GM19455 (cell line): Measurements from ENCODE around the gene RRBP1.
"Not testable (repeated sequence)": the region's sequence is repeated elsewhere in the genome, so short reads cannot be mapped to it uniquely, and the experiment has no call there.

Source experiments
- ATAC-seq: cut with Tn5 transposase; IDR thresholded peaks from one replicate; pipeline ENCODE4 v1.9.1; 2021; ENCODE audit not compliant: unreplicated experiment

RRBP1 gene

DNA sequence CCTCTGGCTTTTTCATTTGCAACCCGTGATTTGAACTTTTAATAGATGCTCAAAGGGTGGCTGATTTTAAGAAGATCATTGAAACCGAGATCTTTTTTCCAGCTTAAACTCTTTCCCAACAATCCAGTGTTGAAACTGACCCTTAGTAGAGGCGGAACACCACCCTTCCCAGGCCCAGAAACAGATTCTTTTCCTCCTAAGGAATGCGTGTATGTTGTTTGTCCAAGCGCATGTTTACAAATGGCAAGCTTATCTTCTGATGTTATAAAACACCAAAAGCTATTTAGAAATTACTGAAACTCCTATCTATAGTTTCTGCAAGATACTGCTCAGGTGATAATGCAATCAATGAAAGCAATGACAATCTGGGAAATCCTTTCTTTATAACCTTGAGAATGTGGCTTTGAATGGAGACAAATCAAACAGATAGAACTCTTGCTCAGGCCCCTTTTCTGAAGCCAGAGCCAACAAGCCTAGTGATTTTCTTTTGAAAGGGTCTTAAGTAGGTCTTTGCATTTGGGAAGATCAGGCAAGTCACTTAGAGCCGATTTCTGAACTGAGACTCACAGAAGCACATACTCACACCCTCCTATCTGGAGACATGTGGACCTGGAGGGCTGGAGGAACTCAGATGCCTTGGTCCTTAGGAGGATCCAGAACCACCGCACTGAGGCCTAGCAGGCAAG, 26.8 kb upstream of the RRBP1 start:
- ATAC-seq, result no peak

DNA sequence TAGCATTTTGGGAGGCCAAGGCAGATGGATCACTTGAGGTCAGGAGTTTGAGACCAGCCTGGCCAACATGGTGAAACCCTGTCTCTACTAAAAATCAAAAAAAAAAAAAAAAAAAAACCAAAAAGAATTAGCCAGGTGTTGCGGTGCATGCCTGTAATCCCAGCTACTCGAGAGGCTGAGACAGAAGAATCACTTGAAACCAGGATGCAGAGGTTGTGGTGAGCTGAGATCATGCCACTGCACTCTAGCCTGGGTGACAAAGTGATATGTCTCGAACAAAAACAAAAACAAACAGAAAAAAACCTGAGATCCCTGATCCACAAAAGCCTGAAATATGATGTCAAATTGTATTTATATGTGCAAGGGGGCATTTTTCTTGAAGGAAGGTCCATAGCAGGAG, 25.9 kb upstream of the RRBP1 start:
- not testable (repeated sequence) for ATAC-seq

DNA sequence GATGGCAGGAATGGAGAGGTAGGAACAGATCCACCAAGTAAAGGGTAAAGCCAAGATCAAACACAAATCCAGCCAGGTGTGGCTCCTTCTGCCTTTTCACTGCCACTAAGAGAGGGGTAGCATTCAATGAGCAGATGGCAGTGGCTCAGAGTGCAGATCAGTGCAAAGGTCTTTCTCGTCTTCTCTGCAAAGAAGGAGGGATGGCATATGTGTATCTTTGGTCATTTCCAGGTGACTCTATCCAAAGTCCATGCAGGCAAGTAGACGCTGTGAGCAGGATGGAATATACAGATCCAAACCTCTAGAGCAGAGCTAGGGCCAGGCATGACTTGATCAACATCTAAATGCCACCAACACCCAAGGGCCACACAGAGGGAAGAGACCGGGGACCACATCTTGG, 24.6 kb upstream of the RRBP1 start:
- ATAC-seq, result no peak

DNA sequence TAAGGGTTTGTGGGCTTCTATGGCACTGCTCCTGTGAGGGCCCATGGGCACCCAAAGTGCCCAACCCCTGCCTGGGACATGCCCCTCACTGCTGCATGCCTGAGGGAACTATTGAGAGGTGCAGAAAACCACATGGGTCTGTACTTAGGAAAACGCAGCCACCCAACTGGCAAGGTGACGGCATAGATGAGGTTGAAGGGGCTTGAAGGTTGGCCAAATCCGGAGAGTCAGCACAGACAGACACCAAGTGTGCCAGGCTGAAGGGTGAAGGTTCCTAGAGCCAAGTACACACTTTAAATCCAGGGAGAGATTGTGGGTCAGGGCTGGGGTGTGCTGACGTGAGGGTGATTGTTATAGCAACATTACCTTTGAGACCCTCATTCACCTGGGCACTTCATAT, 23.9 kb upstream of the RRBP1 start:
- ATAC-seq, result no peak

DNA sequence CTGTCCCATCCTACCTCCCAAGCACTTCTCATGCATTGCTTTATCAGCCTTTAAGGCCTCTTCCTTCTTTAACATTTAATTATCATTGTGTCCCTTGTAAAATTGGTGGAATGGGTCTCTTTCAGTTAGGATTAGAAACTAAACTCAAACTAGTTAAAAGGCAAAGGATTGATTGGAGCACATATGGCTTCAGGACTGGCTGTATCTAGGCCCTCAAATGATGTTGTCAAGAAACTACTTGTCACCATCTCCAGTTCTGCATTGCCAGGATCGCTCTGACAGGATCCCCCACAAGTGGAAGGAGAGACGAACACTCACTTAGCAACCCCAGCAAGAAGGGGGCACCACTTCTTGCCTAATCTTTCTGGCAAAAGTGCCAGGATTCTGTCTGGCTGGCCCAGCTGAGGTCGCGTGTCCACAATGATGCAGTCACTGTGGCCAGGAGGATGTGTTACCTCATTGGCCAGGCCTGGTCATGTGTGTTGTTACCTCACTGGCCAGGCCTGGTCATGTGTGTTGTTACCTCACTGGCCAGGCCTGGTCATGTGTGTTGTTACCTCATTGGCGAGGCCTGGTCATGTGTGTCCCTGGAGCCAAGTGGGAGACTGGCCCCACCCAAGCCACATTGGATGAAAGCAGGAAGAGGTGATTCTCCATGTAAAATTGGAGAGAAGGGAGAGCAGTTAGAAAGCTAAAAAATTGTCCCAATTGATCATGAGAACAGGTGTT, 22.7 kb upstream of the RRBP1 start:
- ATAC-seq, result no peak

DNA sequence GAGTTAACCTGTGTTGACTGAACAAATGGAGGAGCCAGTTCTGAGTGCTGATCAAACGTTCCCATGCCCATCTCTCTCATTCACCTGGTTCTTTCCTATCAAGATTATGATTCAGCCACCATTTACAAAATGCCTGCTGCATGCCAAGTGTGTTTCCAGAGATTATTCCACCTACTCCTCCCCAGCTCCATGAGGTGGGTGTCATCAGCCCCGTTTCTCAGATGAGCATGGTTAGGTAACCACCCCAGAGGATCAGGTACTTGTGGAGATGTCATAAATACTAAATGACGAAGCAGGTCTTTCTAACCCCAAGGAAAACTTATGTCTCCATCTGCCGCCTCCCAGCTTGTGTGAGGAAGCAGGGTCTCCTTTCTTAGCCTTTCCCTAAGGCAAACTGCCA, 19.8 kb upstream of the RRBP1 start:
- no peak for ATAC-seq

DNA sequence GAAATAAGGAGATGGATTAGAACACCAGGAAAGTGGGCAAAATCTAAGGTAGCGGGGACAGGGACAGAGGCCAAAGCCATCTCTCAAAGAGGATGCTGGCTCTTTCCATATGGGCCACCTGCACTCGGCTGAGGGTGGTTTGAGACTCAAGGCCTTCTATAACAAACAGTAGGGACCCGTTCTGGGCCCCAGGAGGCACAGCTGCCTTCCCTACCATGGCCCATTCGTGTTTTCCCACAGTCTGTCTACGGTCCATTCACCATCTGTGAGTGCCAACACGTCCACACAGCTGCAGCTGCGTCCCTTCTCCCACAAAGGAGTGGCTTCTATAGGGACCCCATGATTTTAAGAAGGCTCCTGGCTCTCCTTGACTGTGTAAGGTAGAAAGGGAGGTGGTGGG, 18.6 kb upstream of the RRBP1 start:
- no peak for ATAC-seq

DNA sequence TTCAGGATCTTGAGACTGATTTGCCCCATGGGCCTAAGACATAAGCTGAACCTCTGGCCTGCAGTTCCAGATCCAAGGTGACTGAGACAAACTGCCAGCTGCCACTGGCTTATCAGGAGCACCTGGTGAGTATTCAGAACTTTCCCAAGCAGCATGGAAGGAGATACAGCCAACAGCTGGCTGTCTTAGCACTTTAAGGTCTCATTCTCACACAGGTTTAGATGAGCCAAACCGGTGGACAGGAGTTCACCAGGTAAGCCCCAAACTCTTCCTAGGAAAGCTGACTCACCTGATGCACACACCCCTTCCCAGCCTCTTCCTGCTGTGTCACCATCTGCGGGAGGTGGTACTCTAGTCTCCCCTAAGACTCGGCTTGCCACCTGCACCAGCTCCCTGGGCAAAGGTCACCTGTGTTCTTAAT, 17.9 kb upstream of the RRBP1 start, which contains the start of gene BANF2:
Gene BANF2, plus strand, starts transcription at position 36 of the 421 bp plus-strand sequence. CDS start 25,060 bp downstream, outside the sequence.
- no peak for ATAC-seq

DNA sequence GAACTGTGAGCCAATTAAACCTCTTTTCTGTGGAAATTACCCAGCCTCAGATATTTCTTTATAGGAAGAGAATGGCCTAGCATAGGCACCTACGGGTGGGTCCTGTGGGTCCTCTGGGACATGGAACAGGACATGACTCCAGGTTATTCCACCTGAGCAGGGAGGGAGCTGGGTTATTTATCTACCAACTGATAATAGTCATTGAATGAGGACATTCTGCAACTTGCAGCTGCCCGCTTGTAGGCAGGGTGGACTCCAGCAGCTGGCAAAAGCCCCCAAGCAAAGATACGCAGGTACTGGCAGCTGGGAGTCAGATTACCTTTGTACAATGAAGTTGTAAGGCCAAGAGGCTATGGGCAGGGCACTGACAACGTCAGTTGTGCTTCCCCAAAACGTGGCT, 16.3 kb upstream of the RRBP1 start:
- no peak for ATAC-seq

DNA sequence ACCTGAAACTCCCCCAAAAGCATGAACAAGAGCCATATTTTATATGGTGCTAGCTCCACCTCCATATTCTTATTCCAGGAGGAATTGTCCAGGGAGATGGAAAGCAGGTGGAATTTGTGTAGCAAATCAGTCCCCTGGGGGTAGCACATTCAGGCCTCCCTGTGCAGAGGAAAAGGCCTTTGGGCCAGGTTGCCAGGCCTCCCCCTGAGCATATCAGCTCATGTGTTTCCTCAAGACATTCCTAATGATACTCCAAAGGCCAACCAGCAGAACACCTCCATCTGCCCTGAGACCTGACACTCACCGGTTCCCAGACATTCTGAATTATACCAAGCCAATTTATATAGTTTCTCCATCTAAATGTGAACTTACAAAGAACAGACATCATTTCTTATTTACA, 15.1 kb upstream of the RRBP1 start:
- ATAC-seq, result no peak

DNA sequence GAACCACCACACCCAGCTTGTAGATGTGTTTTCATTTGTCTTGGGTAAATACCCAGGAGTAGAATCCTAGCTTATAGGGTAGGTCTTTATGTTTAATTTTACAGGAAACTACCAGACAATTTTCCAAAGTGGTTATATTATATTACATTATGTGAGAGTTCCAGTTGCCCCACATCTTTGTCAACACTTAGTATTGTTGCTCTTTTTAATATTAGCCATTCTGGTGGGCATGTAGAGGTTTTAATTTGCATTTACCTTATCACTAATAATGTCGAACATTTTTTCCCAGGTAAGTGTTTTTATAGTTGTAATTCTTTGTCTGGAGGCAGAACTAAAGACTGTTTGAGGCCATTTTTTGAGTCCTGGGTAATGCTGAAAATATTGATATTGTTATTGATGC, 14.2 kb upstream of the RRBP1 start:
- no peak for ATAC-seq

DNA sequence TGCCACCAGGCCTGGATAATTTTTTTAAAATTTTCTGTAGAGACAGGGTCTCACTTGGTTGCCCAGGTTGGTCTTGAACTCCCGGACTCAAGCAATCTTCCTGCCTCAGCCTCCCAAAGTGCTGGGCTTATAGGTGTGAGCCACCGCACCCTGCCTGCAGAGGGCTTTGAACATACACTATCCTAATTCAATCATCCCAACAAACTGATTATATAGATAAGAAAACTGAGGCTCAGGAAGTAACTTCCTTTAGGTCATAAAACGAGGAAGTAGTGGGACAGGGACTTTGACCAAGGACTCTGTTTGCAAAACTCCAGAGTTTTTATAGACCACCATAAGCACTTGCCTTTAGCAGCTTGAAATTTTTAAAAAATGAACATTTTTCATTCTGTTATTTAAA, 12.7 kb upstream of the RRBP1 start:
- no peak for ATAC-seq

DNA sequence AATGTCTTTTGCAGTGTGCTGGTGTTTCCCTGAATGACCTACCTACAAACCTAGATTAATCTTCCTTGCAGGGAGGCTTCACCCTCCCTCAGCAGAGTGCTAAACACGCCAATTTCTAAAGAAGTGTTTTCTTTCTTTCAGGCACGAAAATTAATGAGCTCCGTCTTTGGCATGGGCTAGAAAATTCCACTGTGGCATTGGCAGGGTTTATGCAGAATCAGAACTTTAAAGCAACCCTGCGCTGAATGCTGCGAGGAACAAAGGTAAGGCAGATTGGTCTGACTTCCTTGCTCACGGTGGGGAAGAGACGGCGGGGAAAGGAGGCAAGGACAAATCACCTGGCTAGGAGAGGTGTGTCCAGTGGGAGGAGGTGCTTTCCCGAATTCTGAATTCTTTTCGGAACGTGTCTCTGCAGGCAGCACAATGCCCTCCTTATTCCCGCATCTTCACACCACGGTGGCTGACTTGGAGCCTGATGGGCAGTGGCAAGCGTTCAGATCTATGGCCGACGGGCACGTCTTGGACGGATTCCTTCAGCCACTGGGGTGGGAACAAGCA, 11.5 kb upstream of the RRBP1 start:
- ATAC-seq, result no peak

DNA sequence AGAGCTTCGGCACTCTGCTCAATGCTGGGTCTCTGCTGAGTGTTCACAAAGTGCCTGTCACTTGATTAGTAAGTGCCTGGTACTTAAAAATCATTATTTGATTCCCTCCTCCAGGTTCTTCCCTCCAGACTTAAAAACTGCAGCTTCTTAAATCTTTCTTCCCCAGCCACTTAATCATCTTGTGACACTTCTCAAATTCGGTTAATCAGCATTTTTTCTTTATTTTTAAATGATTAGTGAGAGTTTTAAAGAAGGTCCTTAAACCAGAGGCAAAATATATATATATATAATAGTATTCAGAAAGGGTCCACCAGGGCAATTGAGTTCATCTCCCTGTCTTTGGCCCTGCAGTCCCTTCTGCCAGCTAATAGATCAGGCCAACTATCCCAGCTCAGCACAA, 9.7 kb upstream of the RRBP1 start:
- no peak for ATAC-seq

DNA sequence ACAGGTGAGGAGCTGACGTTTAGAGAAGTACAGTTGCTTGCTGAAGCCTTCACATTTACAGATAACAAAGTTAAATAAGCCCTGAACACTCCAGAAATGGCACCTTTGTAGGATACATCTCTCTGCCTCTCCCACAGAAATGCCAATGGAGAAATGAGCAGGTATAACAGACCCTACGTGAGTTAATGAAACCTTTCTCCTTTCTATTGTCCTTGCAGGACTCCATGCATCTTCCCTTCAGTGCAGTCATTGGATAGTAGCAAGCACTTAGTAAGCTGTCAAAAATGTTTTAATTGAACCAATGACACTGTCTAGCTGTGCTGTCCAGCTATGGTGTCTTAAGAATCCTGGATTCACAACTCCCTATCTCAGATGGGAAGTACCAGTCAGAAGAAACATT, 8.1 kb upstream of the RRBP1 start:
- ATAC-seq, result no peak

DNA sequence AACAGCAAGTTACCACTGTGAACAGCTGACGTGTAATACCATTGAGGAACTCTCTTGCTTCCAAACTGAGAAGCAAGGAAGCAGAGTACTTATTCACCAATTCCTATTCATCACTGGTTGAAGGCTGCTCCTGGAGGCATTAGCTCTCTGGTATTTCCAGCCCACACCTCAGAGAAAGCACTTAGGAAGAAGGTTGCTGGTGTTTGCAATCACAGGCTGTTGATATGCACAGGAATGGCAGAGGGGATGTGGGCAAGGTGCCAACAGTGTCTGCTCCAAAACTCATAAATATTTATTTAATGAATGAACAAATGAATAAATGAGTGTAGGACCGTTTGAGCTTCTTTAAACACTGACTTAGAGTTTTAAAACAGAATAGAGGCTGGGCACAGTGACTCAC, 6.9 kb upstream of the RRBP1 start:
- ATAC-seq, result no peak

DNA sequence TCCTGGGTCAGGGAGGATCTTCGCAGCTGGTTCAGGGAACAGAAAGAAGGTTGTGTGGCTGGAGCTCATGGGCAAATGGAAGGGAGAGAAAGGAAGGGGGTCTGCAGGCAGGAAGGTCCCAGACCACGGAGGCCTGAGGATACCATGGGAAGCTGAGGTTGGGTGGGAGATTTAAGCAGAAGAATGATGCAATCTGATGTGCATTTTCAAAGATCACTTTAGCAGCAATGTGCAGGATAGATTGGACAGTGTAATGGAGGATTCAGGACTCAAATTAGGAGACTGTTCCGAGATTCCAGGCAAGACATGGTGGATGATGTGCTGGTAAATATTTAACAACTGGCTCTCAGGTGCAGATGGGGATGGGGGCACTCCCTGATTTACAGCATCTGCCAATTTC, 5.8 kb upstream of the RRBP1 start:
- ATAC-seq, result no peak

DNA sequence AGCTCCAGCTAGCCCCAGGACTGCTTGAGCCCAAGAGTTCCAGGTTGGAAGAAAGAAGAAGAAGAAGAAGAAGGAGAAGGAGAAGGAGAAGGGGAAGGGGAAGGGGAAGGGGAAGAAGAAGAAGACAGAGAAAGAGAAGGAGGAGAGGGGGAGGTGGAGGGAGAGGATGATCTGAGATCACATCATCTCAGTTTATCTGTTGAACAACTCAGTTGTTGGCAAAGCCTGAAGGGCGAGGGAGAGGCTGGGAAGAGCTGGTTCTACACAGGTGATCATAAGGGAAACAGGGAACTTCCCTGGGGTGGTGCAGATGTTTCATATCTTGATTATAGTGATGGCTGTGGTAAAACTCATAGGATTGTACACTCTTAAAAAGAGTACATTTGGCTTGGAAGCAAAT, 3.1 kb upstream of the RRBP1 start:
- ATAC-seq, result no peak

DNA sequence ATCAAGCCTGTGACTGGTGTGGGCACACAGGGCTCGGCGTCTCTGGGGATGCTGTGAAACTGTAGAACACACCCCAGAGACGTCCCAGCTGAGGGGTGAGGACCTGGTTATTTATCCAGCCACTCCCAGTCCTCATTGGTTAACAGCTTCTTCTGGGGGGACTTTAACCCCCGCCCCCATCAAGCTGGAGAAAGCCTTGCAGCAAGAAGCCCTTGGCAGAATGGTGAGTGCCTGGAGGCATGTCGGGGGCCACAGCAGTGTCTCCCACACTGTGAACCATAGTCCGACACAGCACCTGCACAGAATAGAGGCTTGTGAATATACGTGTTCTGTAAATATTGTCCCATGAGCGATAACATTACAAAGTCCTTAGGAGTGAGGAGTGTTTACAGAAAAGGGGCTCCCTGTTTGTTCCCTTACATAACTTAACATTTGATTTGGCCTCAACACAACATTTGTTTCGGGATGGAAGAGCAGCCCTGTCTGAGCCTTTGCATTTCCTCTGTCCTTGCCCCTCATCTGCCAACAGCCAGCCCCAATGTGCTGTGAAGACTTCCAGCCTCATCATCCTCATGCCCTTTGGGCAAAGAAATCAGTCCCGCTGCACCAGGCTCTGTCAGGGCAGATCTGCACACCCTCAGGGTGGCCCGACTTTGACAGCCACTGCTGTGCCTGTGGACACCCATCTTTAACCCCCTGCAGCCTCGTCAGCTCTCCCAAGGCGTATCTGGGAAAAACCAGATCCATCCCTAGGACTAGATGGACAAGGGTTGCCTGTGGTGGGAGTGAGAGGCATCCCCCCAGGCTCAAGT, 2.2 kb upstream of the RRBP1 start:
- no peak for ATAC-seq

DNA sequence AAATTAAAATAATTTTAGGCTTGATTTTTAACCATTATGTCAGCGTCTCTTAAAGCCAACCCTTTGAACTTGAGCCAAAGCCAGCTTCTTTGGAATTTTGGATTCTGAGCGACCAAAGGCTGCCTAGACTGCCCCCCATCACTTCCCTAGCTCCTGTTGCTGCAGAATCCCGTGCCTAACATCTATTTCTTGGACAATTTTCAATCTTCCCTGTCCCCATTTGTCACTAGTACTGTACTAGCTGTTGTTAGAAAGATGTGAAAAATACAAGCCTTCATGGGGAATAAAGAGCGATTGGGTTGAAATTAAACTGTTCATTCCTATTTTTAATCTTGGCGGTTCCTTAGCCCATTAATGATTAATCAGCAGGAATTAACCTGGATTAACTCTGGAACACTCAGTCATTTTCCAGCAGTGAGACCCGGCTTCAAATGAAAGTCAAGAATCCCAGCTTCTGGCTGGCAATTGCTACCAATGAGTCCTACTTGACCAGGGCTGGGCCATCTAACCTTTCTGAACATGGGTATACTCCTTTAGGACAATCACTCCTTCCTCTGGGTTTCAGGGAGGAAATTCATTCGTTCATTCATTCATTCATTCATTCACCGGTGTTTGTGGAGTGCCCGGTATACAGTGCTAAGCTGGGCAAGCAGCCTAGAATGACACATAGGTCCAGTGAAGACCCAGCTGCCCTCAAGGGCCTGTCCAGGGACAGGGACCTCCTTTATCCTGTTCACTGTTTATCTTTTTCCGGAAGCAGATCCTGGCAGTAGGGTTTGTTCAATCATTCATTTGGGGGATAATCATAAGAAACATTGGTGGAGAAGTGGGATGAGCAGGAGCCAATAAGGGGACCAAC, 1.4 kb upstream of the RRBP1 start:
- ATAC-seq, result no peak

DNA sequence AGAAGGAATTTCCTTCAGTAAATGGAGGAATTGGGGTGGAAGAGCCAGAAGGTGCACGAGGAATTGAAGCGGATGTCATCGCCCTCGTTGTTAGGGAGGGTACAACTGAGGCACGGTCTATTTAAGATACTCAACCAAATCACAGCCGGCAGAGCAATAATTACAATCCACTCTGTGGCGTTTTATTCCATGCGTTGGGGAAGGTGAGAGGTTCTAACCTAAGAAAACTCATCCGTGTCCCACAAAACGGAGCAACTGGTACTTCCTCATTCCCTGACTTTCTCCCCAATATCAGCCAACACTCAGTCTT, 802 bp upstream of the RRBP1 start:
- no peak for ATAC-seq
